Stimulated activated CD8-positive, alpha-beta memory T cell treated with anti-CD3 and anti-CD28 coated beads, Interleukin-2, amount 100 ng/mL, for 48 hours (primary cell): Measurements from ENCODE around the gene LPP.

Experiments used
- DNase-seq, 2 donors: peaks; one replicate each; pipeline ENCODE4 v3.0.0-alpha.2; 2020; ENCODE audit warnings: low read depth in 2 of 2

The LPP gene

GRCh38 chr3:188272481-188273372 is 118.8 kb downstream of the LPP start:
- DNase-seq: no peak

- DNase-seq: no peak
Observed at GRCh38 chr3:188274249-188274915, 120.4 kb downstream of the LPP start.

- DNase-seq: no peak
Observed at GRCh38 chr3:188276375-188276774, 122.4 kb downstream of the LPP start.

GRCh38 chr3:188278717-188279324 is 124.9 kb downstream of the LPP start:
- DNase-seq: no peak

GRCh38 chr3:188279502-188280335 is 125.8 kb downstream of the LPP start:
- no peak for DNase-seq

- DNase-seq: no peak
Observed at GRCh38 chr3:188280627-188281026, 126.7 kb downstream of the LPP start.

- DNase-seq: no peak
Observed at GRCh38 chr3:188282871-188283270, 128.9 kb downstream of the LPP start.

GRCh38 chr3:188283347-188283746 is 129.4 kb downstream of the LPP start:
- DNase-seq: no peak

GRCh38 chr3:188284455-188285212 is 130.7 kb downstream of the LPP start:
- DNase-seq: peak in 1 of 2 donors; percentile 37

- no peak for DNase-seq
Observed at GRCh38 chr3:188286087-188286513, 132.1 kb downstream of the LPP start.

- no peak for DNase-seq
Observed at GRCh38 chr3:188287339-188287738, 133.4 kb downstream of the LPP start.

- no peak for DNase-seq
Observed at GRCh38 chr3:188287762-188288505, 134.0 kb downstream of the LPP start.

GRCh38 chr3:188292251-188292650 is 138.3 kb downstream of the LPP start:
- DNase-seq: no peak

GRCh38 chr3:188292827-188293226 is 138.9 kb downstream of the LPP start:
- no peak for DNase-seq

GRCh38 chr3:188294113-188294512 is 140.2 kb downstream of the LPP start:
- DNase-seq: no peak

- no peak for DNase-seq
Observed at GRCh38 chr3:188294823-188295487, 141.0 kb downstream of the LPP start.

- DNase-seq: no peak
Observed at GRCh38 chr3:188295876-188296275, 141.9 kb downstream of the LPP start.

- DNase-seq: no peak
Observed at GRCh38 chr3:188296761-188297612, 143.0 kb downstream of the LPP start.

GRCh38 chr3:188298585-188298984 is 144.6 kb downstream of the LPP start:
- DNase-seq: no peak
